MM.1S (cell line): Measurements from ENCODE around the gene CORO1C.

Source experiments
- DNase-seq: peaks from one replicate; pipeline ENCODE4 v3.0.0-alpha.2; 2015
- H2AFZ ChIP-seq: fragments of 300-600 bp; sonication (generic); 2 replicates; pipeline ENCODE4 v1.6.0; 2016; ENCODE audit warnings: antibody characterized with exemption, low read length
- H3F3A ChIP-seq: fragments of 300-600 bp; sonication (generic); 2 replicates; pipeline ENCODE4 v1.6.1; 2016; ENCODE audit warnings: mild to moderate bottlenecking, antibody characterized with exemption, low read length, moderate library complexity, mixed read lengths; ENCODE audit not compliant: insufficient read depth
- H3K27ac ChIP-seq: fragments of 300-600 bp; sonication (generic); 2 replicates; pipeline ENCODE4 v1.5.1; 2016; ENCODE audit warnings: mild to moderate bottlenecking, low read length
- H3K27me3 ChIP-seq: fragments of 300-600 bp; sonication (generic); replicated peaks from 2 replicates; pipeline ENCODE4 v1.6.0; 2016; ENCODE audit warnings: low read length; ENCODE audit not compliant: insufficient read depth
- H3K36me3 ChIP-seq: fragments of 300-600 bp; sonication (generic); replicated peaks from 2 replicates; pipeline ENCODE4 v1.6.1; 2016; ENCODE audit warnings: mild to moderate bottlenecking, low read length, mixed read lengths; ENCODE audit not compliant: insufficient read depth
- H3K4me1 ChIP-seq: fragments of 300-600 bp; sonication (generic); 2 replicates; pipeline ENCODE4 v1.6.1; 2016; ENCODE audit warnings: low read length, mixed read lengths
- H3K4me2 ChIP-seq: fragments of 300-600 bp; sonication (generic); 2 replicates; pipeline ENCODE4 v1.6.0; 2016; ENCODE audit warnings: low read depth, low read length
- H3K4me3 ChIP-seq: fragments of 300-600 bp; sonication (generic); 2 replicates; pipeline ENCODE4 v1.5.1; 2016; ENCODE audit warnings: low read length, mixed read lengths
- H3K79me2 ChIP-seq: fragments of 300-600 bp; sonication (generic); 2 replicates; pipeline ENCODE4 v1.6.1; 2016; ENCODE audit warnings: mixed run types, low read length, mixed read lengths
- H3K9ac ChIP-seq: fragments of 300-600 bp; sonication (generic); 2 replicates; pipeline ENCODE4 v1.6.1; 2016; ENCODE audit warnings: low read length, mixed read lengths
- H3K9me2 ChIP-seq: fragments of 300-600 bp; sonication (generic); replicated peaks from 2 replicates; pipeline ENCODE4 v1.6.1; 2016; ENCODE audit warnings: mild to moderate bottlenecking, low read length, mixed read lengths; ENCODE audit not compliant: insufficient read depth
- H3K9me3 ChIP-seq: fragments of 300-600 bp; sonication (generic); replicated peaks from 2 replicates; pipeline ENCODE4 v1.6.1; 2016; ENCODE audit warnings: mild to moderate bottlenecking, low read length, mixed read lengths; ENCODE audit not compliant: insufficient read depth
- H4K20me1 ChIP-seq: fragments of 300-600 bp; sonication (generic); 2 replicates; pipeline ENCODE4 v1.6.1; 2016; ENCODE audit warnings: mild to moderate bottlenecking, low read length, moderate library complexity, mixed read lengths; ENCODE audit not compliant: insufficient read depth
- EZH2 ChIP-seq: fragments of 300-600 bp; sonication (generic); optimal IDR thresholded peaks from 2 replicates; pipeline ENCODE3; 2017; ENCODE audit warnings: low read depth, mild to moderate bottlenecking, antibody characterized with exemption, low read length, mixed read lengths
- EZH2phosphoT487 ChIP-seq: fragments of 300-600 bp; sonication (generic); IDR thresholded peaks from 2 replicates; pipeline ENCODE4 v1.6.1; 2018; ENCODE audit warnings: antibody characterized with exemption, low read length
- TF ChIP-seq, protein P1 (sequence below): fragments of 300-600 bp; sonication (generic); IDR thresholded peaks from 2 replicates; pipeline ENCODE4 v1.5.1; 2016; ENCODE audit warnings: antibody characterized with exemption, low read length, mixed read lengths

Gene CORO1C

DNA sequence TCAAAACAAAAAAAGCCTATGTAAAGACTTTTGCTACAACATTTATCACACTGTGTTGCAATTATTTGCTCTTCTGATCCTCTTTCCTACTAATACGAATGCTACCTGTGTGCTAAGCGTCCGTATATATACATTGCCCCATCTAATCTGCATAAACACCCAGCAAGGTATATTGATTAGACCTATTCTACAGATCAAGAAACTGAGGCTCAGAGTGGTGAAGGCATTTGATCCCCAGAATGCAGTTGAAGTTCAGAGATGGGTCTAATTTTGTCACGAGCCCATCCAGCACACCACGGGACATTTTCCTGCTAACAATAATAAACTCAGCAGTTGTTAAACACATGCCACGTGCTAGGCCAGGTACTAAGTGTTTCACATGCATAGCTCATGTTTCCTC is 25.1 kb upstream of the CORO1C start:
- Histone ChIP-seq H3K4me2 (no peak overlapping the region), H3K4me3 (no peak overlapping the region), H3K36me3 (no peaks in the 10 kb centered on the region), H3K9ac (no peak overlapping the region), H3K4me1 (no peaks in the 10 kb centered on the region), H3K79me2 (no peaks in the 10 kb centered on the region), H3F3A (no peaks in the 10 kb centered on the region), H4K20me1 (no peaks in the 10 kb centered on the region), H2AFZ (no peak overlapping the region), H3K9me2 (no peaks in the 10 kb centered on the region), H3K27ac (no peak overlapping the region), H3K27me3 (no peaks in the 10 kb centered on the region), H3K9me3 (no peaks in the 10 kb centered on the region)
- DNase-seq, result no peak
- TF ChIP-seq EZH2 (no peak), EZH2phosphoT487 (no peak)
- TF ChIP-seq, protein P1, sequence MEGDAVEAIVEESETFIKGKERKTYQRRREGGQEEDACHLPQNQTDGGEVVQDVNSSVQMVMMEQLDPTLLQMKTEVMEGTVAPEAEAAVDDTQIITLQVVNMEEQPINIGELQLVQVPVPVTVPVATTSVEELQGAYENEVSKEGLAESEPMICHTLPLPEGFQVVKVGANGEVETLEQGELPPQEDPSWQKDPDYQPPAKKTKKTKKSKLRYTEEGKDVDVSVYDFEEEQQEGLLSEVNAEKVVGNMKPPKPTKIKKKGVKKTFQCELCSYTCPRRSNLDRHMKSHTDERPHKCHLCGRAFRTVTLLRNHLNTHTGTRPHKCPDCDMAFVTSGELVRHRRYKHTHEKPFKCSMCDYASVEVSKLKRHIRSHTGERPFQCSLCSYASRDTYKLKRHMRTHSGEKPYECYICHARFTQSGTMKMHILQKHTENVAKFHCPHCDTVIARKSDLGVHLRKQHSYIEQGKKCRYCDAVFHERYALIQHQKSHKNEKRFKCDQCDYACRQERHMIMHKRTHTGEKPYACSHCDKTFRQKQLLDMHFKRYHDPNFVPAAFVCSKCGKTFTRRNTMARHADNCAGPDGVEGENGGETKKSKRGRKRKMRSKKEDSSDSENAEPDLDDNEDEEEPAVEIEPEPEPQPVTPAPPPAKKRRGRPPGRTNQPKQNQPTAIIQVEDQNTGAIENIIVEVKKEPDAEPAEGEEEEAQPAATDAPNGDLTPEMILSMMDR, result no peak

DNA sequence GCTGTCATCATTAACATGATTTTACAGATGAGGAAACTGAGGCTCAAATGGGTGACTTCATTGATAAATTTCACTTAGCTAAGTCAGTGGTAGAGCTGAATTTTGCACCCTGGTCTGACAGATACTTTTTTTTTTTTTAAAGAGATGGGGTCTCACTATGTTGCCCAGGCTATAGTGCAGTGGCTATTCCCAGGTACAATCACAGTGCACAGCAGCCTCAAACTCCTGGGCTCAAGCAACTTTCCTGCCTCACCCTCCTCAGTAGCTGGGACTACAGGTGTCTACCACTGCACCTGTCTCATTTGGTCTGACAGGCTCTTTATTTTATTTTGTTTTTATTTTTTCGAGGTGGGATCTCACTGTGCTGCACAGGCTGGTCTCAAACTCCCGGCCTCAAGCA is 24.2 kb upstream of the CORO1C start:
- Histone ChIP-seq H3K9me3 (no peaks in the 10 kb centered on the region), H3K9me2 (no peaks in the 10 kb centered on the region), H4K20me1 (no peaks in the 10 kb centered on the region), H3K4me3 (no peak overlapping the region), H3K4me2 (no peak overlapping the region), H3K27me3 (no peaks in the 10 kb centered on the region), H2AFZ (no peak overlapping the region), H3K27ac (no peak overlapping the region), H3K79me2 (no peaks in the 10 kb centered on the region), H3K36me3 (no peaks in the 10 kb centered on the region), H3K9ac (no peak overlapping the region), H3K4me1 (no peaks in the 10 kb centered on the region), H3F3A (no peaks in the 10 kb centered on the region)
- DNase-seq, result no peak
- TF ChIP-seq EZH2 (no peak), EZH2phosphoT487 (no peak)
- TF ChIP-seq, protein P1, result no peak

DNA sequence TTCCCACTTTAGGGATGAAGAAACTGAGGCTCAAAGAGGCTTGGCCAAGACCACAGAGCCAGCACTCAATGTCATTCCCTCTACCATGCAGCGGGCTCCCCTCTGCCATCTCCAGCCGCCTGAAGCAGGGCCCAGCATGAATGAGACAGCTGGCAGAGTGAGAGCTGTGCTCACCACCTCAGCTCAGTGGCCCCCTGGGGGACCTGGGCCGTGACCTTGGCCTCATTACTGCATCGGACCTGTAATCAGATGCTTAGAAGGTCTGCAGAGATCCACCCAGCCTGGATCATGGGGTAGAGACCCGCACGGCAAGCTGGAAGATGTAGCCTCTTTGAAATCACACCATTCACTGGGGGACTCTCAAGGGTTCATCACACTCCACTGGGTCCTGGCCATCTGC is 22.7 kb upstream of the CORO1C start:
- Histone ChIP-seq H2AFZ (no peak overlapping the region), H3K36me3 (no peaks in the 10 kb centered on the region), H3K9me2 (no peaks in the 10 kb centered on the region), H3K9me3 (no peaks in the 10 kb centered on the region), H3F3A (no peaks in the 10 kb centered on the region), H3K4me2 (no peak overlapping the region), H3K4me1 (no peaks in the 10 kb centered on the region), H3K4me3 (no peak overlapping the region), H3K79me2 (no peaks in the 10 kb centered on the region), H4K20me1 (no peaks in the 10 kb centered on the region), H3K27me3 (no peaks in the 10 kb centered on the region), H3K9ac (no peak overlapping the region), H3K27ac (no peak overlapping the region)
- DNase-seq, result no peak
- TF ChIP-seq, protein P1, result no peak
- TF ChIP-seq EZH2, result no peak
- no peak for TF ChIP-seq EZH2phosphoT487
